GM18520 (cell line): ENCODE measurements around the gene CHRDL2.
A peak's percentile ranks its signal among the peaks of the same experiment; 100 is the strongest.

Experiments
- ATAC-seq: cut with Tn5 transposase; IDR thresholded peaks from one replicate; pipeline ENCODE4 v1.9.1; 2021; ENCODE audit not compliant: unreplicated experiment

The CHRDL2 gene

DNA sequence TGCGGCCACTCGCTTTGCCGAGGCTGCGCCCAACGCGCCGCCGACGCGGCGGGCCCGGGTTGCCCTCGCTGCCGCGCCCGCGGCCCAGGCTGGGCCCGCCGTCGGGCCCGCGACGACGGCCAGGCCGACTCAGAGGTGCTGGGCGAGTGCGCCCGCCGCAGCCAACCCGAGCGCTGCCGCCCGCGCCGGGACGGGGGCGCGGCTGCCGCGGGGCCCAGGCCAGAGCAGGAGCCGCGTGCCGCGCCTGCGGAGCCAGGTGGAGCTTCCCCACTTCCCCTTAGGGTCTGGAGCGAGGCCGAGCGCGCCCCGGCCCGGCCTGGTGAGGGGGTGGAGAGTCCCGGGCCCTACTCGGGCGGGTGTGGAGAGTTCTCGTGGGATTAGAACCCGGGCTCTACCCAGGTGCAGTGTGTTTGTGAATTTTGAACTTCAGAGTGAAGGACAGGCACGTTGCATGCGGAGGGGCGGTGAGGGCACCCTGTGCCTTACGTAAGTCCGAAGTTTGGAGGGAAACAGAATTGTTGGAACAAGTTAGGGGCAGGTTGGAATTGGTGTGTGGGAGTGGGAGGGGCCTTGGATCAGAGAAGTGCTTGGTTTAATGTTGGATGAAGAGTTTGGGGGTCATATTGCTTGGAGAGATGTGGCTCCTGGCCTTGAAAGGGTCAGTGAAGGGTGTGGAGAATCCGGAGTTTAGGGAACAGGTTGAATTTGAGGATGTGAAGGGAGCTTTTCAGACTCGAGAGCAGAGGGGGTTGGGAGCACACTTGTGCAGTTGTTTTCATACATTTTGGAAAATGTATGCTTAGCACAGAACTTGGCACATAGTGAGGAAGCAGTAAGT lies 18.1 kb upstream of the CHRDL2 start:
- peak; percentile 35 for ATAC-seq

DNA sequence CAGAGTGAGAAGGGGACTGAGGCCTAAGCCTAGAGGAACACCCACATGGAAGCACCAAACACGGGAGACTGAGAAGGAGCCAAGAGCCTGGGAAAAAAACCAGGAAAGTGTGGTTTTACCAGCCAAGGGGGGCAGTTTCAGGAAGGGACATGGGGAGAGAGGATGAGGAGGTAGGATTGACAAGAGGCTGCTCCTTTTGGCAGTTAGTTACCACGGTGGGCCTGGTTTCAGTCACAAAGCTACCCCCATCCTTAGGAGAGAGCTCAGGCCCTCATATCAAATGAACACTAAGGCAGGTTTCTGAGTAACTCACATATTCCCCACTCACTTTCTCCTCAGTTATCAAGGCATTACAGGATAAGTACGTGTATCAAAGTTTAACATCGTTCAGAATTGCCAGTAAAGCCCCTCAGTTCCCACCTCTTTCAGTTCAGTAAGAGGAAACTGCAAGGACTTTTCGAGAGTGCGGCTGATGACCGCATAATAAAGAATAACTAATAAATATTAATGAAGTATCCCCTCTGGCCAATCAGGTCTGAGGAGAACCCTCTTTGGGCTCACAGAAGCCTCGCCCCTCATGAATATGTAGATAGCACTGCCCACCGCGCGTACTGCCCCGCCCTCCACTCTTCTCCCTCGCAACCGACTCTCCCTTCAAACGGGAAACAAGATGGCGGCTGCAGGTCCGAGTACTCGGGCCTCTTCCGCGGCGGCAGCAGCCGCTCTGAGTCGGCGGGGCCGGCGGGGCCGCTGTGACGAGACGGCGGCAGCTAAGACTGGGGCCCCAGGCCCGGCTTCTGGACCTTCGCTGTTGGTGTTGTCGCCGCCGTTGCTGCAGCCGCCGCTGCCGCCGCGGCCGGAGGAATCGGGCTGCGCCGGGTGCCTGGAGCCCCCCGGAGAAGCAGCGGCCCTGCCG lies 17.2 kb upstream of the CHRDL2 start, which contains the start of gene RNF169:
RNF169 (plus strand) TSS at position 639 of the 916 bp plus-strand sequence; CDS start at position 671, 32 bp downstream.
- peak; percentile 93 for ATAC-seq

DNA sequence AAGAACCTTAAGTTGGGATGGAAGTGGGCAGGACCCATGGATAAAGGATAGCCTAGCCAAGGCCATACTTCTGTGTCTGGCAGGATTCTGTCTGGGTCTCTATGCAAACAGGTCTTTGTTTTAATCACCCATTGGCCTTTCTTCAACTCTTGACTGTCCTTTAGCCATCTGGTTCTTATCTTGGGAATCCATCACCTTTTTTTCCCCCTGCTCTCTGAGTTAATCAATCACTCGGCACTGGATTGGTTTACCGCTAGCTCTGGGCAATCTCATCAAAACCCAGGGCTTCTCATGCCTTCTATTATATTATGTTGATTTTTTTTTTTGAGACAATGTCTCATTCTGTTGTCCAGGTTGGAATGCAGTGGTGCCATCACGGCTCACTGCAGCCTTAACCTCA lies 15.6 kb upstream of the CHRDL2 start:
- ATAC-seq: no peak

DNA sequence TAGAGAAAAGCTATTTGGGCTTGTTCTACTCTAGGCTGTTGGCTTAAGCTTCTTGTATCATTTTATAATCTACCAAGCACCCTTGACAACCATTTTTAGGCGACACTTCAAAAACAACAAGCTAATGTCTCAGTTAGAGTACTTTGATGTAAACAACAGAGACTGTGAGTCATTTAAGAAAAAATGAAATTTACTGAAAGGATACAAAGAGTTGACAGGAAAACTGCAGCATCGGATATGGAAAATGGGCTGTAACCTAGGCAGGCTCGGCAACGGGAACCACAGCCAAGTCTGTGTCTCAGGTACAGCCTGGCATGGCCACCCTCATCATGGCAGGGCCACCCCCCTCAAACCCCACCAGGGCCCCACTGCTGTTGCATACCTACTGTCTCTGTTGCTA lies 13.1 kb upstream of the CHRDL2 start:
- ATAC-seq: no peak

DNA sequence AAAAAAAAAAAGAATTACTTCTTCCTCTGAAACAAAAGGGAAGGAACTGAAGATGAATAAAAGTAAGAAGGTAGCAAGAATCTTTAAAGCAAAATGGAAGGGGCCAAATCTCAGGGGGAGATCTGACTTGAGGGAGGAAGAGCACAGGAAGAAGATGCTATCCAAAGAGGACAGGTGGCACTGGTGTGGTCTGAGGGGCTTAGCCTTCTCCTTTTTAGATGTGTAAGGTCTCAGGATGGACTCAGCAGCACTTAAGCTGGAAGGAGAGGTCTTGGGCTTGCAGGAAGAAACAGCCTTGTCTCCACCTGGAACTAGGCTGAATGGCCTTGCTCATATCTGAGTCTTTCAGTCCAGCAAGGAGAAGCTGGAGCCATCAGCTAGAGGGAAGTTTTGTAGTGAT lies 12.4 kb upstream of the CHRDL2 start:
- no peak for ATAC-seq

DNA sequence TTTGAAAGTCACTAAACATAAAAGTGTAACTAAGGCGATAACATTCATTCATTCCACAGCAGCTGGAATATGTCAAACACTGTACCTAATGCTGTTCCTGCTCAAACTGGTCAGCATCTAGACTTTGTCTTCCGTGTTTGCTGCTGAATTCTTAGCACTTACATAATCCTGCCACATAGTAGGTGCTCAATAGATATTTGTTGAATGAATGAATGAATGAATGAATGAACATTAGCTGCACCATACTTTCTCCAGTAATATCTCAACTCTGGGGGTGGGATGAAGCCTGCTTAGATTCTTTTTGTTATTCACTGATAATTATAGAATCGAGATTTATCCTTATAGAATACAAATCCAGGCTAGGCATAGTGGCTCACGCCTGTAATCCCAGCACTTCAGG lies 10.8 kb upstream of the CHRDL2 start:
- no peak for ATAC-seq

DNA sequence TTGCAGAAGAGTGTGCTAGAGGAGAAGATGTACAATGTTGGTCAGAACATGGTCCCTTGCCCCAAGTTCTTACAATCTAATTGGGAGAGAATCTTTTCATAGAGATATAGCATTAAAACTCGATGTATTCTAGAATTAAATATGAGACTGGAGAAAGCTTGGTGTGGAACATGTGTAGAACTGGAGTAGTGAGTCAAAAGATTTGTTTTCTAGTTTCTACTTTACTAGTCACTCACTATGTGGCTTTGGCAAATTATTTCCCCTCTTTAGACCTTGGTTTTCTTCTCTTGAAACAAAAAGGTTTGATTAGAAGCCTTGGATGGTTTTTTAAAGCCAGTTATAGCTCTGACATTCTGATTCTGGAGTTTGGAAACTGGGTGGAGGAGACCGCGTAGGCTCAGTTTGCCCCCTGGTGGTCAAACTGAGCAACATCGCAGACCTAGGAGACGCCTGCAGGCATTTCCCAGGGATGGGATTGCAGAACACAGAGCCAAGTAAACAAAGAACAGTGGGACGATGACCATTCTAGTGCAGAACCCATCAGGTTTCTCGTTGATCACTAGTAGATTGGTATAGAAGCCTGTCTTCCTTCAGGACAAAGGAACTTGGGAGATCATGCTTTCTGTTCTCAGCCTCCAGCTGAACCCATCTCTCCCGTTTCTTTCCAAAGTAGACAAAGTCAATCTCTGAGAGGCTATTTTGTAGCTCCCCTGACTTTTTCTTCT lies 8.5 kb upstream of the CHRDL2 start:
- no peak for ATAC-seq

DNA sequence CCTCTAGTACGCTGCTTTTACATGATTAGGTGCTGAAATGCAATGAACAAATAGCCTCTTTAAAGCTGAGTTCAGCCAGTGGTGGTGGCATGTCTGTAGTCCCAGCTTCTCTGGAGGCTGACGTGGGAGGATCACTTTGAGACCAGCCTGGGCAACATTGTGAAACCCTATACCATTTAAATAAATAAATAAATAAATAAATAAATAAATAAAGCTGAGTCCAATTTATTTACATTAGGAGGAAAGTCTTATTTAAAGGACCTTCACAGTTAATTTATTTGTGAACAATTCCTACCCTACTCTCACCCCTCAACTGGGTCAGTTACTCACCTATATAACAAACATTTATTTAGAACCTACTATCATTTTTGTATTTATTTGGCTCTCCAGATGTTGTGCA lies 4.8 kb upstream of the CHRDL2 start:
- ATAC-seq: no peak

DNA sequence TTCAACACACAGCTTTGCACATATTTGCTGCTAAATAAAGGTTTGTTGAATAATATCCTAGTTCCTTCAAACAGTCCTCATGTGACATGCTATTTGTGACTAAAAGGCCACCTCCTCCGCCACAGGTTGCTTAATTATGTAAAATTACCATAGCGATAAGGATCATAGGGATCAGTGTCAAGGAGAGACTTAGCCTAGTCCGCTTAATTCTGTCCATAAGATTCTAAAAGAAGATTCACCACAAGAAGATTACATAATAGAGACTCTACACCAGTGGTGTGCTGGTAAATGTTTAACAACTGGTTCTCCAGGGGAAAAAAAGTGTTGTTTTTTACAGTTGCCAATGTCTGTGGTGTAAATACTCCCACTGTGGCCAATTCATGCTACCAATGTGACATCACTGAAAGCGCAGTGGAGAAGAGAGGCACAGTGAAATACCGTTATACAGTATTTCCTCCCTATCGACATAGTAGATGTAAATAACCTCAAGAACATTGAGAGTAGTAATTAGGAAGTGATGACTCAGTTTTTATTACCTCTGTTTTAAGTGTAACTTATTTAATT lies 4.2 kb upstream of the CHRDL2 start:
- ATAC-seq: no peak

DNA sequence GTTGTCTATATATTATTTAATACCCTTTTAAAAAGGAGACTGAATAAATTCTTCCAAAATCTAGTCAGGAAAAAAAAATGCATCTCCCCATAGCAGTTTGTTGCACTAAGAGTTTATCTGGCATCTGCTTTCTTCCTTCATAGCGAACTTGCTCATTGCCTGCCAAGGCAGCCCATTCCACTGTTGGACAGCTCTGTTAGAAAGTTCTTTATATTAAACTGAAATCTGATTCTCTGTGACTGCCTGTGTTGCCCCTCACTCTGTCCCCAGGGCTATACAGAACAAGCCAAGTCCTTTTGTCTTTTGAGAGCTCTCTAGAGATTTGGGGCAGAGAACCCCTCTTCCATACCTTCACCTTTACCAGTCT lies 3.3 kb upstream of the CHRDL2 start:
- no peak for ATAC-seq

DNA sequence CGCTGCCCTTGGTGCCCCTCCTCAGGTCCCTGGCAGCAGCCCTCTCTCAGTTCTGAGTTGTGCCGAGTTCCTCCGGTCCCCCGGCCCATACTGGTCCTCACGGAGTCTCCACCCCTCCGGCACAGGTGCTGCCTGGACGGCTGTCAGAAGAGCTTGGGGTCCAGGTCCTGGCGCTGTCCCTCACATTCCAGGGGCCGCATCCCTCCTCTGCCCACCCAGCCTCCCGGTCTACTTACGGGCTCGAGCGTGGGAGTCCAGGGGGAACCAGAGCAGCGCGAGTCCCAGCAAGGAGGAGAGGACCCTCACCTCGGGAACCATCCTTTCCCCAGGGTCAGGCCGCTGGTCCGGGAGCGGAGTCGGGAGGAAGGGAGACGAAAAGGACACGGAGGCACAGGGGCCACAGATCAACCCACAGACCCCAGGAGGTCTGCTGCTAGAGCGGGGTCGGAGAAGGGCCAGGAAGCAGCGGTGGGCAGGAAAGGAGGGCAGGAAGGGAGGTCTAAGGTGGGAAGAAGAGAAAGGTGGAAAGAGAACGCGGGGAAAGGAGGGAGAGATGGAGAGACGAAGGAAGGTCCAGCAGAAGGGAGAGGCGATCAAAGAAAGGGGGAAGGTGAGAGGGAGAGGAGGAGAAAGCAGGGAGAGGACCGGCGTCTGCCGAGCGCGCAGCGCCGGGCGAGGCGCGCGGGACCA lies 510 bp downstream of the CHRDL2 start:
- no peak for ATAC-seq

DNA sequence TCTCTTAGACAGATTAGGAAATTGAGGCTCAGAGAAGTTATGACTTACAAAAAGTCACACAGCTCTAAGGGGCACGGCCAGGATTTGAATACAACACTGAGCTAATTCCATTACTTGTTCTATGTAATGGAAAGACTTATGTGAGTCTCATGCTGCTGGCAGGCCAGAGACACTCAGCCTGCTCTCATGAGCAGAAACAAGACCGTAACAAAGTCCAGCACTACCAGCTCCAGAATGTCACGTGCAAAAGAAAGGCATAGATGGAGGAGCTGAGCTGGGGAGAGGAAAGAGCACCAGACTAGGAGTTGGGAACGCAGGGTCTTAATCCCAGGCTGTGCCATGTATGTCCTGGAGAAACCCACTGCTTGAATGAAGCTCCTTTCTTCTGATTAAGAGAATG lies 1.8 kb downstream of the CHRDL2 start:
- ATAC-seq: no peak

DNA sequence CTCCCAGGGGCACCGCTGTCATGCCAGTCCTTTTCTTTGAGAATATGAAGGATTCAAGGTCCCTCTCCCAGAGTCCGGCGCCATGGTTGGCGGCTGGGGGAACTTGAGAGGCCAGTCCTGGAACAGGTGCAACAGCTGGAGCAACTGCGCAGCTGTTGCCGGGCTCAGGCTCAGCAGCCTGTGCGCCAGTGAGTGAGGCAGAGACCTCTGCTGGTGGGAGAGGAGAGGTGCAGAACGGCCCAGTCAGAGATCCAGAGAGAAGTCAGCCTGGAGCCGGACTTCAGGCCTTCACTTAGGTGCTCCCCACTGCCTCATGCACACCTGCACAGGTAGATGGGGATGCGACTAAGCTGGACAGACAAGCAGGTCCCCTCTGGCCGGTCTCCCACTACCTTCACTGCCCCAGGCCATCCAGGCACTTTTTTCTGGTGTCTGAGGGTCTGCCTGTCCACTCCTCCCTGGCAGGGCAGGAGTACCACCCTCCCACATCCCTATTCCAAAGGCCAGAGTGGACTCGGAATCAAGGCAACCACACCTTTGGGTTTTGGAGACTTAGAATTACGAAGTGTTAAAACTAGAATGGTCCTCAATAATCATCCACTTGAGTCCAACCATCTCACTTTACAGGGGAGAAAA lies 4.6 kb downstream of the CHRDL2 start:
- ATAC-seq: peak; percentile 77

DNA sequence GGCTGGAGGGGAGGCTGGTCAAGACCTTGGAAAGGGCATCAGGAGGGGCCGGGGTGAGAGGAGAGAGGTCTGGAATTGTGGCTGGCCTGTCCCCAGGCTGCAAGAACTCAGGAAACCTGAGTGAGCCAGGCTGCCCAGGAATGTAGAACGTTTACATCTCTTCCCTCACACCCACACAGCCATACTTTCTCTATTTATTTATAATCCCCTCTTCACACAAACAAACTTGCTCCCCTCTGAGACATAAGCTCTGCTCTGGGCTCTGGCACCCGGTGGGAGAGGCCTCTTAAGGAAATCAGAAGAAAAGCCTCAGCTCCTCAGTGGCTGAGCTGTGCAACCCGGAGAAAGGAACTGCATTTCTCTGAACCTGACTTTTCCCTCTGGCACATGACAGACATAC lies 5.5 kb downstream of the CHRDL2 start:
- ATAC-seq: no peak

DNA sequence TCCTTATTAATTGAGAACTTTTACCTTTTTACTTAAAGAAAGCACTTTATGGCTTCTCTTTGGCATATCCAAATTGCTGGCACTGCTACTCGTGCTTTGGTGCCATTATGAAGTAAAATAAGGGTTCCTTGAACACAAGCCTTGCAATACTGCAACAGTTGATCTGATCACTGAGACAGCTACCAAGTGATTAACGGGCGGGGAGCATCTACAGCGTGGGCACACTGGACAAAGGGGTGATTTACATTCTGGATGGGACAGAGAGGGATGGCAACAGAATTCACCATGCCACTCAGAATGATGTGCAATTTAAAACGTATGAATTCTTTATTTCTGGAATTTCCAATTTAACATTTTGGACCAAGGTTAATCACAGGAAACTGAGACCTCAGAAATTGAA lies 7.7 kb downstream of the CHRDL2 start:
- ATAC-seq: no peak

DNA sequence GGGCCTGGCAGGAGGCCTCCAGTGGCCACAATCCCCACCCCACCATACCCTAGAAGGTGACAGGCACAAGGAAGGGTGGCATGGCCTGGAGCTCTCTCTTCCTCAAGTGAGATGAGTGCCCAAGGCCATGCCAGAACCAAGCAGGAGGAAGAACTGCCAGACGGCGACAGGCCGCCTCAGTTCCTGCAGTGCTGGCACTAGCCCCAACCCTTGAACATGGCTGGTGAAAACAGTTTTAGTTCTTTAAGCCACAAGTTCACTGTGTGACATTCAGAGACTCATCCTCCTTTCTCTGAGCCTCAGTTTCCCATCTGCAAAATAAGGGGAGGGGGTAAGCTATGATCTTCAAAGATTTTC lies 9.8 kb downstream of the CHRDL2 start:
- ATAC-seq: no peak

DNA sequence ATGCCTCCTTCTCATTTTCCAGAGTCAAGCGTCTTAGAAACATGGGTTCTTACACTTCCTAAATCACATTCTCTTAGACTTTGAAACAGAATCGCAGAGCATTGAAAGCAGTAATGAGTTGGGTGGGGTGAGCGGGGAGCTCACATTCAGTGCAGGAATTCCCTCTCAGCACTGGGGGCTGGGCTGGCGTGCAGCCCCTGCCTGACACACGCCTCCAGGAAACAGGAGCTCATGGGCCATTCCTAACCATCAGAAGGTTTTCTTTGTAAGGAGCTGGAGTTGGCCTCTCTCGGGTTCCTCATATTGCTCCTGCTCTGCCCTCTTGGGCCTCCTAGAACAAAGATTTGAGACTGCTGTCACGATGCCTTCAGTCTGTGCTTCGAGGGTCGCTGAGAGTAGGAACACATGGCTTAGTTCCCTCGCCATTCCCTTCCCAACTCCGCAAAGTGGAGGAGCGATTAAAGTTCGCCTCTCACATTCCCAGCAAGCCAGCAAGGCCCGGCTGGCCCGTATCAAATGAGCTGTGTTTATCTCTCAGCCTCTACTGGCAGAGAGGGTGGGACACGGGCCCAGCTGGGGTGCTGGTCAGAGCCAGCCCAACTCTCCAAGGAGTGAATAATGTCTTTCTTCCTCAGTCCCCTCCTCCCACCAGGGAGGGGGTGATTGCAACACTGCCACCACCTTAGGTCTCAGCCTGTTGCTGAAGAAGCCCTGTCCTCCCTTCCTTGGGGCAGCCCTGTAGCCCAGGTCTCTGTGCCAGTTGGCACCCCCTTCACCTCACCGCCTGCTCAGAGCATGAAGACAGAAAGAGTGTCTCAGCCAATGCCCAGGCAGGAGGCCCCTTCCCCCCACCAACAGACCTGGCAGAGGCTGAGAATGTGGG lies 10.4 kb downstream of the CHRDL2 start:
- no peak for ATAC-seq

DNA sequence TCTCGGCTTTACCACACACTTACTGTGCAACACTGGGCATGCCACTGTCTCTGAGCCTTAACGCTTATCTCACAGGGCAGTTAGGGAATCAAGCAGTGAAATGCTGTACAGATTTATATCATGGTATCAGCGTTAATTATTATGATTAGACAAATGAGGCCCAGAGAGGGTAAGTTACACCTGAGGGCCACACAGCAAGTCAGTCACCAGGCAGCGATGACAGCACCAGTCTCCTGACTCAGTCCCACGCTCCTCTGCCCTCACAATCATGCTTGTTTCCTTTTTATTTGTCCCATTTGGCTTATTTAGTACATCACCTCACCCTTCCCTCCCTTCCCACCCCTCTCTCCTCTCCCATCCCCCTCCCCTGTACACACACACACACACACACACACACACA lies 12.2 kb downstream of the CHRDL2 start:
- ATAC-seq: no peak
